NCI-H187 (cell line): ENCODE data around the gene ID1.
A peak's percentile ranks its signal among the peaks of the same experiment; 100 is the strongest.
"Not testable (repeated sequence)": the region's sequence is repeated elsewhere in the genome, so short reads cannot be mapped to it uniquely, and the experiment has no call there.

Source experiments
- DNase-seq, 2 experiments: peaks; one replicate each; lab custom pipeline; 2025; lab: John Stamatoyannopoulos, UW

ID1 gene

GRCh38 chr20:31573555-31574321, 31.4 kb upstream of the ID1 start:
- DNase-seq: peak; percentile 72 to 75

- DNase-seq: not testable (repeated sequence)
These were observed 30.1 kb upstream of the ID1 start for GRCh38 chr20:31574986-31575385.

- no peak for DNase-seq
These were observed 28.3 kb upstream of the ID1 start for GRCh38 chr20:31576751-31577150.

- no peak for DNase-seq
These were observed 27.9 kb upstream of the ID1 start for GRCh38 chr20:31577194-31577593.

- DNase-seq: no peak
These were observed 26.5 kb upstream of the ID1 start for GRCh38 chr20:31578448-31579138.

- no peak for DNase-seq
These were observed 25.8 kb upstream of the ID1 start for GRCh38 chr20:31579245-31579644.

- DNase-seq: not testable (repeated sequence)
These were observed 25.0 kb upstream of the ID1 start for GRCh38 chr20:31579941-31580651.

- DNase-seq: no peak
These were observed 24.4 kb upstream of the ID1 start for GRCh38 chr20:31580706-31581105.

GRCh38 chr20:31581391-31581790, 23.7 kb upstream of the ID1 start:
- DNase-seq: no peak

GRCh38 chr20:31587545-31588389, 17.3 kb upstream of the ID1 start:
- DNase-seq: no peak

GRCh38 chr20:31590717-31591225, 14.3 kb upstream of the ID1 start:
- DNase-seq: no peak

GRCh38 chr20:31593221-31594001, 11.7 kb upstream of the ID1 start:
- no peak for DNase-seq

- no peak for DNase-seq
These were observed 11.0 kb upstream of the ID1 start for GRCh38 chr20:31594002-31594557.

- DNase-seq: no peak
These were observed 10.3 kb upstream of the ID1 start for GRCh38 chr20:31594558-31595379.

- DNase-seq: no peak
These were observed 9.8 kb upstream of the ID1 start for GRCh38 chr20:31595380-31595653.

GRCh38 chr20:31595654-31596411, 9.3 kb upstream of the ID1 start:
- peak in 1 of 2 experiments; percentile 38 for DNase-seq

- not testable (repeated sequence) for DNase-seq
These were observed 8.7 kb upstream of the ID1 start for GRCh38 chr20:31596412-31596715.

GRCh38 chr20:31596831-31597480, 8.1 kb upstream of the ID1 start:
- DNase-seq: no peak

GRCh38 chr20:31597481-31597855, 7.6 kb upstream of the ID1 start:
- DNase-seq: no peak
